SU-DHL-6 (cell line): Measurements from ENCODE around the gene SEMA4A.
A peak's percentile ranks its signal among the peaks of the same experiment; 100 is the strongest.
"Not testable (repeated sequence)": the region's sequence is repeated elsewhere in the genome, so short reads cannot be mapped to it uniquely, and the experiment has no call there.

Experiments used
- H2AFZ ChIP-seq: fragments of 200-600 bp; sonication (generic); 2 replicates; pipeline ENCODE4 v1.6.1; 2014; ENCODE audit warnings: low read depth, mild to moderate bottlenecking, moderate library complexity, mixed read lengths, antibody characterized with exemption, low read length; ENCODE audit not compliant: severe bottlenecking
- H3F3A ChIP-seq: fragments of 200-600 bp; shearing (Covaris generic); 2 replicates; pipeline ENCODE4 v1.6.0; 2016; ENCODE audit warnings: antibody characterized with exemption, mild to moderate bottlenecking; ENCODE audit not compliant: insufficient read depth
- H3K27ac ChIP-seq: fragments of 200-600 bp; sonication (generic); 2 replicates; pipeline ENCODE4 v1.5.1; 2016; ENCODE audit warnings: low read depth, mild to moderate bottlenecking, low read length, moderate library complexity, mixed read lengths
- H3K27me3 ChIP-seq: fragments of 200-600 bp; sonication (generic), shearing (Covaris generic); 2 replicates; pipeline ENCODE4 v1.6.0; 2014; ENCODE audit warnings: mild to moderate bottlenecking, low read length
- H3K36me3 ChIP-seq: fragments of 200-600 bp; sonication (generic); 2 replicates; pipeline ENCODE4 v1.6.1; 2014; ENCODE audit warnings: mild to moderate bottlenecking, low read length, mixed read lengths
- H3K4me2 ChIP-seq: fragments of 300-600, 200-600 bp; shearing (Covaris generic), sonication (generic); 2 replicates; pipeline ENCODE4 v1.6.0; 2014; ENCODE audit warnings: low read length, low read depth, mild to moderate bottlenecking; ENCODE audit not compliant: poor library complexity, severe bottlenecking
- H3K4me3 ChIP-seq: fragments of 200-600 bp; sonication (generic); 2 replicates; pipeline ENCODE4 v1.5.1; 2014; ENCODE audit warnings: antibody characterized with exemption, low read length, mild to moderate bottlenecking, mixed read lengths; ENCODE audit not compliant: insufficient read depth, poor library complexity, severe bottlenecking
- H3K79me2 ChIP-seq: fragments of 200-600 bp; sonication (generic); 2 replicates; pipeline ENCODE4 v1.6.1; 2014; ENCODE audit warnings: mild to moderate bottlenecking, low read length, moderate library complexity; ENCODE audit not compliant: insufficient read depth
- H3K9ac ChIP-seq: fragments of 200-600 bp; sonication (generic); 2 replicates; pipeline ENCODE4 v1.7.0; 2014; ENCODE audit warnings: mild to moderate bottlenecking, low read length
- H3K9me2 ChIP-seq: fragments of 200-600 bp; sonication (generic); replicated peaks from 2 replicates; pipeline ENCODE4 v1.6.1; 2014; ENCODE audit warnings: low read length; ENCODE audit not compliant: insufficient read depth
- H3K9me3 ChIP-seq: fragments of 200-600 bp; sonication (generic); 2 replicates; pipeline ENCODE4 v1.6.1; 2014; ENCODE audit warnings: low read length, mixed read lengths; ENCODE audit not compliant: insufficient read depth
- H4K20me1 ChIP-seq: fragments of 200-600 bp; sonication (generic); 2 replicates; pipeline ENCODE4 v1.6.1; 2014; ENCODE audit warnings: low read depth, mild to moderate bottlenecking, antibody characterized with exemption, low read length, moderate library complexity, mixed read lengths
- EZH2phosphoT487 ChIP-seq: fragments of 200-600 bp; sonication (generic), shearing (Covaris generic); conservative IDR thresholded peaks from 2 replicates; pipeline ENCODE4 v1.6.1; 2018; ENCODE audit warnings: mild to moderate bottlenecking, antibody characterized with exemption, low read length, moderate library complexity, mixed read lengths
- TF ChIP-seq, protein P1 (sequence below): fragments of 200-600 bp; sonication (generic); IDR thresholded peaks from one replicate; pipeline ENCODE4 v1.5.1; 2017; ENCODE audit warnings: antibody characterized with exemption, mild to moderate bottlenecking, low read length, moderate library complexity; ENCODE audit not compliant: insufficient read depth, poor library complexity, severe bottlenecking

Gene SEMA4A

GRCh38 chr1:156190265-156190664 is 36.9 kb downstream of the SEMA4A start:
- H3K27ac ChIP-seq, H3K9me3 ChIP-seq, H3K36me3 ChIP-seq, H3K4me2 ChIP-seq, H2AFZ ChIP-seq, H3K4me3 ChIP-seq, H4K20me1 ChIP-seq, H3K9me2 ChIP-seq, H3K9ac ChIP-seq, H3K27me3 ChIP-seq: not testable (repeated sequence)
- peaks cover 11% of the 10 kb centered on the region for H3F3A ChIP-seq
- H3K79me2 ChIP-seq = peaks cover 14% of the 10 kb centered on the region

- H3K79me2 ChIP-seq = peaks cover 25% of the 10 kb centered on the region
- H2AFZ ChIP-seq = no peak overlapping the region
- no peak overlapping the region for H3K27ac ChIP-seq
- no peaks in the 10 kb centered on the region for H3K36me3 ChIP-seq
- no peak overlapping the region for H3K9ac ChIP-seq
- H3F3A ChIP-seq = peaks cover 11% of the 10 kb centered on the region
- no peak overlapping the region for H3K4me2 ChIP-seq
- TF ChIP-seq, protein P1, sequence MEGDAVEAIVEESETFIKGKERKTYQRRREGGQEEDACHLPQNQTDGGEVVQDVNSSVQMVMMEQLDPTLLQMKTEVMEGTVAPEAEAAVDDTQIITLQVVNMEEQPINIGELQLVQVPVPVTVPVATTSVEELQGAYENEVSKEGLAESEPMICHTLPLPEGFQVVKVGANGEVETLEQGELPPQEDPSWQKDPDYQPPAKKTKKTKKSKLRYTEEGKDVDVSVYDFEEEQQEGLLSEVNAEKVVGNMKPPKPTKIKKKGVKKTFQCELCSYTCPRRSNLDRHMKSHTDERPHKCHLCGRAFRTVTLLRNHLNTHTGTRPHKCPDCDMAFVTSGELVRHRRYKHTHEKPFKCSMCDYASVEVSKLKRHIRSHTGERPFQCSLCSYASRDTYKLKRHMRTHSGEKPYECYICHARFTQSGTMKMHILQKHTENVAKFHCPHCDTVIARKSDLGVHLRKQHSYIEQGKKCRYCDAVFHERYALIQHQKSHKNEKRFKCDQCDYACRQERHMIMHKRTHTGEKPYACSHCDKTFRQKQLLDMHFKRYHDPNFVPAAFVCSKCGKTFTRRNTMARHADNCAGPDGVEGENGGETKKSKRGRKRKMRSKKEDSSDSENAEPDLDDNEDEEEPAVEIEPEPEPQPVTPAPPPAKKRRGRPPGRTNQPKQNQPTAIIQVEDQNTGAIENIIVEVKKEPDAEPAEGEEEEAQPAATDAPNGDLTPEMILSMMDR = no peak
- no peak for TF ChIP-seq EZH2phosphoT487
- H3K9me2 ChIP-seq = no peaks in the 10 kb centered on the region
- H3K4me3 ChIP-seq = no peak overlapping the region
- H3K9me3 ChIP-seq = no peaks in the 10 kb centered on the region
- no peaks in the 10 kb centered on the region for H3K27me3 ChIP-seq
- no peaks in the 10 kb centered on the region for H4K20me1 ChIP-seq
Measured at GRCh38 chr1:156191292-156191964, 38.0 kb downstream of the SEMA4A start.

GRCh38 chr1:156193208-156193487 is 39.8 kb downstream of the SEMA4A start:
- Histone ChIP-seq H3K27me3 (no peaks in the 10 kb centered on the region), H3K36me3 (no peaks in the 10 kb centered on the region), H3K27ac (peak overlapping the region; percentile 66), H3K9me3 (no peaks in the 10 kb centered on the region), H3K79me2 (peaks cover 41% of the 10 kb centered on the region), H3F3A (peaks cover 11% of the 10 kb centered on the region), H3K4me3 (peak overlapping the region; percentile 62), H4K20me1 (no peaks in the 10 kb centered on the region), H2AFZ (peak overlapping the region; percentile 78), H3K4me2 (peak overlapping the region; percentile 59), H3K9me2 (no peaks in the 10 kb centered on the region), H3K9ac (peak overlapping the region; percentile 87)
- no peak for TF ChIP-seq EZH2phosphoT487
- TF ChIP-seq, protein P1 = no peak

DNA sequence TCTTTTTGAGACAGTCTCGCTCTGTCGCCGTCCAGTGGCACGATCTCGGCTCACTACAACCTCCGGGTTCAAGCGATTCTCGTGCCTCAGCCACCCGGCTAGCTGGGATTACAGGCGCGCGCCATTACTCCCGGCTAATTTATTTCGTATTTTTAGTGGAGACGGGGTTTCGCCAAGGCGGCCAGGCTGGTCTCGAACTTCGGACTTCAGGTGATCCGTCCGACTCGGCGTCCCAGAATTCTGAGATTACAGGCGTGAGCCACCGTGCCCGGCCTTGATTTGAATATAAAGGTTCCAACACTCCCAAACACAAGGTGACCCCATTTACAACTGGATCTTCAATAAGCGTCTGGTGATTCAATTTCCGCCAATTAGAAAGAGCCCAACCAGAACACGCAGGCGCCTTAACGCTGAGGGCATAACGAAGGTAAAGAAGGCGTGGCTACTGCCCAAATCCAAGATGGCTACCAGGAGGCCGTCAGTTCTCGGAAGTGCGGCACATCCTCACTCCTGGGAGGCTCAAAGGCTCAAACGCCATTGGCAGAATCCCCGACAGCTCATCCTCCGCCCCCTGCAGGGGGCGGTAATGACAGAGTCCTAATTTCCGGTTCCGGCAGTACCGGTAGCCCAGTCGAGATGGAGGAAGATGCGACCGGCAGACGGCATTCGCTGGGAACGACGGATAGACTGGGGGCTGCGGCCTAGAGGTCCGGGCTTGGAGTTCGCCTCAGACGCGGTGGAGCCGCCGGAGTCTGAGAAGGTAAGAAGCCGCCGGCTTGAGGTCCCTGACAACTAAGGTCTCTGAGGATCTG is 40.3 kb downstream of the SEMA4A start, which contains the start of gene SLC25A44:
Gene SLC25A44 (plus strand): TSS at position 617 of the 812 bp plus-strand sequence. CDS start 5,744 bp downstream, outside the sequence.
- no peaks in the 10 kb centered on the region for H3K36me3 ChIP-seq
- peak within 1 kb of the TSS; percentile 66 for H3K27ac ChIP-seq
- H3K9ac ChIP-seq = peak within 1 kb of the TSS; percentile 87
- TF ChIP-seq, protein P1 = peak; percentile 9
- TF ChIP-seq EZH2phosphoT487 = no peak
- H3K9me2 ChIP-seq = no peaks in the 10 kb centered on the region
- H3K27me3 ChIP-seq = no peaks in the 10 kb centered on the region
- peaks cover 47% of the 10 kb centered on the region for H3K79me2 ChIP-seq
- no peaks in the 10 kb centered on the region for H3K9me3 ChIP-seq
- no peaks in the 10 kb centered on the region for H4K20me1 ChIP-seq
- peaks cover 11% of the 10 kb centered on the region for H3F3A ChIP-seq
- peak within 1 kb of the TSS; percentile 92 for H3K4me3 ChIP-seq
- H2AFZ ChIP-seq = peak within 1 kb of the TSS; percentile 78
- H3K4me2 ChIP-seq = peak within 1 kb of the TSS; percentile 65
